AG09319 (cell line): Measurements from ENCODE around the gene SLC6A8.

Experiments used
- DNase-seq: peaks from one replicate; pipeline ENCODE4 v3.0.0-alpha.2; 2010; ENCODE audit warnings: low read depth; ENCODE audit errors: extremely low read depth
- CTCF ChIP-seq: IDR thresholded peaks from 2 replicates; pipeline ENCODE4 v1.5.1; 2011; ENCODE audit warnings: low read depth, mild to moderate bottlenecking, inconsistent platforms, low read length, moderate library complexity

The SLC6A8 gene

GRCh38 chrX:153645921-153646488 lies 41.7 kb upstream of the SLC6A8 start:
- no peak for DNase-seq
- TF ChIP-seq CTCF = no peak

GRCh38 chrX:153646620-153647373 lies 40.9 kb upstream of the SLC6A8 start, which contains the start of gene DUSP9:
Gene DUSP9 (plus strand): TSS chrX:153647203. CDS start chrX:153647954, 751 bp downstream.
- TF ChIP-seq CTCF = no peak
- DNase-seq = no peak

- DNase-seq = no peak
- no peak for TF ChIP-seq CTCF
Measured at GRCh38 chrX:153647461-153648357, 40.0 kb upstream of the SLC6A8 start.

GRCh38 chrX:153648358-153649177 lies 39.2 kb upstream of the SLC6A8 start:
- TF ChIP-seq CTCF = no peak
- no peak for DNase-seq

- TF ChIP-seq CTCF = peak; percentile 5
- no peak for DNase-seq
Measured at GRCh38 chrX:153649178-153649914, 38.4 kb upstream of the SLC6A8 start.
